Hematopoietic multipotent progenitor cell treated with erythropoietin and hydrocortisone succinate and interleukin-3 and kit ligand, for 8 days (in vitro differentiated cells): Measurements from ENCODE around the gene MYO18B.

Source experiments
- DNase-seq: peaks from one replicate; pipeline ENCODE4 v3.0.0-alpha.2; 2015

The MYO18B gene

GRCh38 chr22:25829808-25830777 is 88.1 kb downstream of the MYO18B start:
- DNase-seq = no peak

GRCh38 chr22:25833091-25833490 is 91.1 kb downstream of the MYO18B start:
- no peak for DNase-seq

- DNase-seq = no peak
These were observed 91.7 kb downstream of the MYO18B start for GRCh38 chr22:25833676-25834075.

GRCh38 chr22:25834490-25834889 is 92.5 kb downstream of the MYO18B start:
- DNase-seq = no peak

- no peak for DNase-seq
These were observed 93.4 kb downstream of the MYO18B start for GRCh38 chr22:25835348-25835747.

- no peak for DNase-seq
These were observed 95.4 kb downstream of the MYO18B start for GRCh38 chr22:25837288-25837900.

GRCh38 chr22:25838960-25839741 is 97.2 kb downstream of the MYO18B start:
- no peak for DNase-seq

- DNase-seq = no peak
These were observed 97.8 kb downstream of the MYO18B start for GRCh38 chr22:25839755-25840154.

- no peak for DNase-seq
These were observed 98.2 kb downstream of the MYO18B start for GRCh38 chr22:25840167-25840566.

- no peak for DNase-seq
These were observed 98.9 kb downstream of the MYO18B start for GRCh38 chr22:25840891-25841290.

GRCh38 chr22:25841775-25842174 is 99.8 kb downstream of the MYO18B start:
- no peak for DNase-seq

GRCh38 chr22:25843660-25844405 is 101.8 kb downstream of the MYO18B start:
- no peak for DNase-seq

- no peak for DNase-seq
These were observed 102.6 kb downstream of the MYO18B start for GRCh38 chr22:25844601-25845000.

GRCh38 chr22:25845985-25846745 is 104.2 kb downstream of the MYO18B start:
- DNase-seq = no peak

- no peak for DNase-seq
These were observed 105.5 kb downstream of the MYO18B start for GRCh38 chr22:25847451-25847850.

- no peak for DNase-seq
These were observed 107.0 kb downstream of the MYO18B start for GRCh38 chr22:25848954-25849353.

- DNase-seq = no peak
These were observed 107.5 kb downstream of the MYO18B start for GRCh38 chr22:25849522-25849921.

GRCh38 chr22:25852223-25852622 is 110.2 kb downstream of the MYO18B start:
- no peak for DNase-seq

- no peak for DNase-seq
These were observed 111.1 kb downstream of the MYO18B start for GRCh38 chr22:25853078-25853477.

GRCh38 chr22:25853501-25854284 is 111.7 kb downstream of the MYO18B start:
- DNase-seq = no peak

GRCh38 chr22:25869771-25870170 is 127.8 kb downstream of the MYO18B start:
- no peak for DNase-seq
